ENCODE results near the gene PPM1J.

The PPM1J gene

GRCh38 chr1:112704391-112704933 is 10.7 kb downstream of the PPM1J start:
- no peak for DNase-seq (ENCODE audit: low read depth)

DNA sequence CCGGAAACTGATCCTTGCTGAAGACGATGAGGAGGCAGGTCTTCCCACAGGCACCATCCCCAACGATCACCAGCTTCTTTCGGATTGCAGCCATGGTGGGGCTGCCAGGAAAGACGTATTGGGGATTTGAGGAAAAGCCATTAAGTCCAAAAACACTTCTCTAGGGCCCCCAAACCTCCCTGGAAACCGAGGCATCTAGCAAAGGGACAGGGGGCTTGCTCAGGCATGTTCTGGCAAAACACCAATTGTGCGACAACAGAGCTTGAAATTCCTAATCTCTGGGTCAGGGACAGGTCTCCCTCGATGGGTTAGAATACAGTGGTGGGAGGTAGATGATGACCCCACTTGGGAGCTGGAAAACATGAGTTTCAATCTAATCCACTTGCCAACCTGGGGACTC is 11.4 kb downstream of the PPM1J start:
- no peak for DNase-seq (ENCODE audit: low read depth)

DNA sequence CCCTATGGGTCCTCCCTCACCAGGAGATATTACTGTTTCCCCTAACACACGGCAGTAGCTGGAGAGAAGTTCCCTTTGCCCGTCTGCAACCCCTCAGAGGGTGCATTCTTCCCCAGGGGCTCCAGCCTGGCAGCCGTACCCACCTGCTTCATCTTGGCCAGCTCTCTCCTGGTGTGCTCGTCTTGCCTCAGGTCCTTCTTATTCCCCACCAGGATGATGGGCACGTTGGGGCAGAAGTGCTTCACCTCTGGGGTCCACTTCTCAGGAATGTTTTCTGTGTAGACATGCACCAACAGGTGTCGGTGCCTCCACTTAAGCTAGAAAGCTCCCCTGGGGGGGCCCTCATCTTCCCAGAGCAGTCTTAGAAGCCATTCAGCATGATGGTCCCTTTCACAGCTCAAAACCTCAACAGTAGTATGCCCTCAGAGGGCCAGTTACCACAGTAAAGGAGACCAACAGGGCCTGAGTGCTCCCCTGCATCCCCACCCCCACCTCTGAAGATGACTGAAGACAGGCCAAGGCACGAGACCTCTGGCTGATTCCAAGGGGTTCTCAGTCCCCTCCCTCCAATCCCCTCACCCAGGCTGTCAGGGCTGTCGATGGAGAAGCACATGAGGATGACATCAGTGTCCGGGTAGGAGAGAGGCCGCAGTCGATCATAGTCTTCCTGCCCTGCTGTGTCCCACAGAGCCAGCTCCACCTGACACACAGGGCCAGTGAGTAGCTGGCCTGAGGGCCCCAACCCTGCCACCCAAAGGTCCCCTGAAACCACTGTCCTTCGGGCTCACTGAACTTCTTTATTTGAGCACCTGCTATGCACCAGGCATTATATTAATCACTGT is 12.5 kb downstream of the PPM1J start:
- DNase-seq (ENCODE audit: low read depth): no peak

DNA sequence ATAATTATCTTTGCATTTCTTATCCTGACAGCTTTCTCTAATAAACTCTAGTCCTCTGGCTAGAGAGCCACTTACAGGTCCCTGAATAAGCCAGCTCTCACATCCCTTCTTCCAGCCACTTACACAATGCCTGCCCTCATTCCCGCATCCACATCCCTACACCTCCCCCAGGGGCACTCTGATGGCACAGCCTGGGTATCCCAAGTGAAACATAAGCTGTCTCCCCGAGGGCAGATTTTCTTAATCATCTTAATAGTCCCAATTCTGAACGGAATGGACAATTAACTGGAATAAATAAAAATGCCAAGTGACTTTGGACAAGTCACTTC is 13.1 kb downstream of the PPM1J start:
- DNase-seq (ENCODE audit: low read depth): no peak

DNA sequence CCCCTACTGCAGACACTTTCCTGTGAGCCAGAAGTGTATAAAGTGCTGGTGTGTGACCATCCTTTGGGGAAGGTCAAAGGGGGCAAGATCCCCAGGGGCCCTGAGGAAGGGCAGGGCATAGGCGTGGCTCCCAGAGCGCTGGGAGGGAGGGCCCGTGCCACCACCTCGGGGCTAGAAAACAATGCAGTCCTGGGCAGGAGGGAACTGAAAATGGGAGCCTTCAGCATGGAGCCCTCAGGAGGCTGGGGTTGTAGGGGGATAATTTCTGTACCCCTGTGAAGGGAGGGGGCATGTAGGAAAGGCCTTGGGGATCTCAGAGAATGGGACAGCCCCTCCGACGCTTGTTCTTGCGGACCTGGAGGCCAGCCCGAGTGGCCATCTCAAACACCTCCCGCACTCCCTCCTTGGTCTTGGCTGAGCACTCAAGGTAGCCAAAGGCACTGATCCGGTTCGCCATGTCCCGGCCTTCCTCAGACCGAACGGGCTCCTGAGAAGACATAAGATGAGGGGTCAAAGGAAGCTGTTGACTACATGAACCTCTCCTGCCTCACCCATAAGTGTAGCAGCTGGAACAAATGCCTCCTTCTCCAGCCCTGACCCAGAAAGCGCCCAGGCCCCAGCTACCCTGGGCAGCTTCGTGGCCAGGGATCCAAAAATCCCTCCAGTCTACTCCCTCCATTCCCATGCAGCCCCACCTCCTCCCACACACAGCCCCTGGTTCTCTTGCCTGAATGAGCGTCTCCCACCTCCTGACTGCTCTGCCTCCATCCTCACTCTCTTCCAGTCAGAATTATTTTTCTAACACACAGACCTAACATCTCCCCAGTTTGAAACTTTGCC is 13.7 kb downstream of the PPM1J start:
- no peak for DNase-seq (ENCODE audit: low read depth)

- DNase-seq (ENCODE audit: low read depth): peak; percentile 57
These were observed 14.6 kb downstream of the PPM1J start for GRCh38 chr1:112700290-112701226.

- no peak for DNase-seq (ENCODE audit: low read depth)
These were observed 15.5 kb downstream of the PPM1J start for GRCh38 chr1:112699425-112700144.

DNA sequence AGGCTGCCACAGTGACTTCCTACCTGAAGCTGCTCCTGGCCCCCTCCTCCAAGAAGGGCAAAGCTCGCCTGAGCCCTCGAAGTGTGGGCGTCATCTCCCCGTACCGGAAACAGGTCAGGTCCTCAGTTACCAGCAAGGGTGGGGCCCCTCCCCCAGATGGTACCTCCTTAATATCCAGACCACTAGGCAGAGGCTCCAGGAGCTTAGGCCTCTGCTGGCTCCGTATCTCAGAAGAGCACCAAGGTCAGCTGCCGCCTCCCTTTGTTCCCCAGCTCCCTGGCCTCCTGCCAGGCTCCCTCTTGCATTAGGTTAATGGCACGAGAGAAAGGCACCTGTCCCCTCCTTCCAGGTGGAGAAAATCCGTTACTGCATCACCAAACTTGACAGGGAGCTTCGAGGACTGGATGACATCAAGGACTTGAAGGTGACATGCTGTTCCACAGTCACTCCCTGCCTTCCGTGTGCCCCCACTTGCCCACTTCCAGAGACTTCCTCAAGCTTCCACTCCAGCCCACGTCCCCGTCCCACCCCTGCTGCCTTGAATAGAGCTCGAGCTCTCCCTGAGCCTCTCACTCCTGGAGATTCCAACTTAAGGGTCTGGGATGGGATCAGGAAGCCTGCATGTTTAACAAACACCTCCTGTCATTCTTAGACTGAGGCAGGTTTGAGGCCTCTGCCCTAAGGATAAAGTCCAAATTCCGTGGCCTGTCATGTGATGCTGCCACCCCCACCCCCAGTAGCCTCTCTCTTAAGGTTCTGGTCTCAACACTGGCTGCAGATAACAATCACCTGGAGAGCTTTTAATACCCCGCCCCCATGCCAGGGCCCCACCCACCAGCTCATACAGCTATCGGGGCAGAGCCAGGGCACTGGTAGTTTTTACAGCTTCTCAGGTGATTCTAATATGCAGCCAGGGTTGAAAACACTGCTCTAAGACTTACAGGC is 16.5 kb downstream of the PPM1J start:
- DNase-seq (ENCODE audit: low read depth): no peak

DNA sequence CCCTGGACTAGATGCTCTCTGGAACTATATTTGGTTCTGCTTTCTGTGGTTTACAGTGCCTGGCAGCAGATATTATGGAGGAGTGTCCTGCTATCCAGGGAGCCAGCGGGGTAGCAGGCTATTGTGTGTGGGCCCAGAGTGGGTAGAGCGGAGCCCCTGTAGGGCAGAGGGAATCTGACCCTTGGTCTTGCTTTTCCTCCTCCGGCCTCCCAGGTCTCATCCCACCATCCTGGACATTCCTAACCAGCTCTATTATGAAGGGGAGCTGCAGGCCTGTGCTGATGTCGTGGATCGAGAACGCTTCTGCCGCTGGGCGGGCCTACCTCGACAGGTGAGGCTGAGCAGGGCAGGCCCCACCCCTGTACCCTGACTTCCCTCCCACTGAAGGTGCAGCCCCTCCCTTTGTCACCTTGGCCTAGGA is 17.3 kb downstream of the PPM1J start:
- DNase-seq (ENCODE audit: low read depth): no peak

DNA sequence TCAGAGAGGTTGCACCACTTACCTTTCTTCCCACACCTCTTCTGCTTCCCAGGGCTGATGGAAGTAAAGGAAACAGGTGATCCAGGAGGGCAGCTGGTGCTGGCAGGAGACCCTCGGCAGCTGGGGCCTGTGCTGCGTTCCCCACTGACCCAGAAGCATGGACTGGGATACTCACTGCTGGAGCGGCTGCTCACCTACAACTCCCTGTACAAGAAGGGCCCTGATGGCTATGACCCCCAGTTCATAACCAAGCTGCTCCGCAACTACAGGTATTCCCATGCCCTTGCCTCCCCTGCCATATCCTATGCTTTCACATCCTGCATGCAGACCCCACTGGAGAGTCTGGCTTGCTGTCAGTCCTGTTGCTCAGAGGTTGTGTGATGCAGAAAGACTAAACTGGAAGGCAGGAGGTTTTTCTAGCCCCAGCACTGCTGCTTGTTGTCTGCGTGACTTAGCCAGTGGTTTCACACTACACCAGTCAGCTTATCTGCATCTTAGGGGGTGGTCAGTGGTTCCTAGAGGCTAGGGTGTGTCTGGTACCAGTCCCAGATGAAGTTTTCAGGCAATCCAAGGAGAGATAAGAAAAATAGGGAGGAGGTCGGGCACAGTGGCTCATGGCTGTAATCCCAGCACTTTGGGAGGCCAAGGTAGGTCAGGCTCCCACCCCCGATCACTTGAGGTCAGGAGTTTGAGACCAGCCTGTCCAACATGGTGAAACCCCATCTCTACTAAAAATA is 18.4 kb downstream of the PPM1J start:
- no peak for DNase-seq (ENCODE audit: low read depth)

DNA sequence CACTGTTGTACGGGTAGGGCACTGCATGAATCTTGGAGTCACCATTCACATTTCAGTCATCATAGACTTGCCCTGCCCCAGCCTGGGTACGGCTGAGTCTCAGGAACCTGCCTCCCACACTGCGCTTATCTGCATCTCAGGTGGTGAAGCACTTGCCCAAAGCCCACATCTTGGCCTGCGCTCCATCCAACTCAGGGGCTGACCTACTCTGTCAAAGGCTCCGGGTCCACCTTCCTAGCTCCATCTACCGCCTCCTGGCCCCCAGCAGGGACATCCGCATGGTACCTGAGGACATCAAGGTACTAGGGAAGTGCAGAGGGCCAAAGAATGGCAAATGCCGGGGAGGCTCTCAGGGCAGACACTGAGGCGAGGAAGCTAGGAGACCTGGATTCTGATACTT is 19.9 kb downstream of the PPM1J start:
- DNase-seq (ENCODE audit: low read depth): no peak

- no peak for DNase-seq (ENCODE audit: low read depth)
These were observed 20.7 kb downstream of the PPM1J start for GRCh38 chr1:112694363-112694929.

- DNase-seq (ENCODE audit: low read depth): no peak
These were observed 21.3 kb downstream of the PPM1J start for GRCh38 chr1:112693821-112694220.

DNA sequence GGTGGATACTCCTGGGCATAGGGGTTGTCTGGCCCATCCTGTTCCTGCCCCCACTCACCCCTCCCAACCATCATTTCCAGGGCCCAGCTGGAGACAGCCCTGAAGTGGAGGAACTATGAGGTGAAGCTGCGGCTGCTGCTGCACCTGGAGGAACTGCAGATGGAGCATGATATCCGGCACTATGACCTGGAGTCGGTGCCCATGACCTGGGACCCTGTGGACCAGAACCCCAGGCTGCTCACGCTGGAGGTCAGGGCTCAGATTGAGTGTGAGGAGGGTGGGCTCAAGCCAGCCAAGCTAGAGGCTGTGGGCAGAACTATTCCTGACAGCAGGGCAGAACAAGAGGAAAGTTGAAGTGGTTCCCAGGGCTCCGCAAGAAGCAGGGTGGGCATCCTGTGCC is 22.5 kb downstream of the PPM1J start:
- no peak for DNase-seq (ENCODE audit: low read depth)

DNA sequence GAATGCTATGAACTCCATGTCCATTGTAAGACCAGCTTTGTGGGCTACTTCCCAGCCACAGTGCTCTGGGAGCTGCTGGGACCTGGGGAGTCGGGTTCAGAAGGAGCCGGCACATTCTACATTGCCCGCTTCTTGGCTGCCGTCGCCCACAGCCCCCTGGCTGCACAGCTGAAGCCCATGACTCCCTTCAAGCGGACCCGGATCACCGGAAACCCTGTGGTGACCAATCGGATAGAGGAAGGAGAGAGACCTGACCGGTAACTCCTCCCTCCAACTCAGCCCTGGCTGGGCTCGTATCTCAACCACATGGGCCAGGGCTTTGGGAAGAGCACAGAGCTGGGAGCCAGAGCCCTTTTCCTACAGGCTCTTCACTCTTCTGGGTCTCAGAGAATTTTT is 25.3 kb downstream of the PPM1J start:
- no peak for DNase-seq (ENCODE audit: low read depth)

DNA sequence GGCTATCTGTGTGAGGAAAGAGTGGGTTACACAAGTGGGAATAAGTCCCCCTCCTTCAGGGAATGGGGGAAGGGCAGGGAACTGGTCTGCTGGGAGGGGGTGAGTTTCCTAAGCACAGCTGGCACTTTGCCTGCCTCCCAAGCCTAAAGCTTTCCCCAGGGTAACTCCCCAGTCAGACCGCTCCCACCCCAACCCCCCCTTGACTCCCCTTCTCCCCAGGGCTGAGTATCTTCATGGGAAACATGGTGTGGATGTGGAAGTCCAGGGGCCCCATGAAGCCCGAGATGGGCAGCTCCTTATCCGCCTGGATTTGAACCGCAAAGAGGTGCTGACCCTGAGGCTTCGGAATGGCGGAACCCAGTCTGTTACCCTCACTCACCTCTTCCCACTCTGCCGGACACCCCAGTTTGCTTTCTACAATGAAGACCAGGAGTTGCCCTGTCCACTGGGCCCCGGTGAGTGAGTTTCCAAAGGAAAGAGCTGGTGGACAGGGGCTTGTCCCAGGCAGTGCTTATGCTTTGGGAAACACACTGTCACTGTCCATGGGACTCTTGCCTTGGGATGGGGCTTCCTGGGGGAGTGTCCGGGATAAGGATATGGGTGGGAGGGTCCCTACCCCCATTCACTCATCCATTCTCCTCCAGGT is 25.8 kb downstream of the PPM1J start:
- DNase-seq (ENCODE audit: low read depth): no peak

- DNase-seq (ENCODE audit: low read depth): no peak
These were observed 26.3 kb downstream of the PPM1J start for GRCh38 chr1:112688781-112689193.

DNA sequence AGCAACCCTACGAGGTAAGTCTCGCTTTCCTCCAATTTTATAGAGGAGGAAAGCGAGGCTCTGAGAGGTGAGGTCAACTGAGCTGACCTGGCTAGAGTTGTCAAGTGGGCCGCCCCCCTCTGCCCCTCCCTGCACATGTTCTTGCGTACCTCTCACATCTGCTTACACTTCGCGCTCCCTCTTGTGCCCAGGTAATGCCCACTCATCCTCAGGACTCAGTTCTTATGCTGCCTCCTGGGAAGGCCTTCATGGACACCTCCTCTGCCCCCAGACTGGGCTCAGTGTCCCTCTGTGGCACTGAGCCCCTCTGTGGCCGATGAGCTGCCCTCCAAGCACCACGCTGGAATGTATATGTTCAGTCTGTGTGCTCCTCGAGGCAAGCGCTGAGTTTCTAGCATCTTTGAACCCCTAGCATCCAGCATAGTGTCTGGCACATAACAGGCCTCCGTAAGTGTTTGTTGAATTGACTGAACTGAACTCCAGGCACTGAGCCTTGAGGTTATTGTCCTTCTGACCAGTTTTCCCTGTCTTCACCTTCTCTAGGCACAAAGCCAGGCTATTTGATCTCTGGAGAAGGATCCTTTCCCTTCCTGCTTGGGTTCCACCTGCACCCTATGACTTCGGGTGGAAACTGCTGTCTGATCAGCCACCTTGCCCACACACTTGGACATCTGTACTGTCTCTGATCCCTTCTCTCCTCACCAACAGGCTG is 27.2 kb downstream of the PPM1J start:
- no peak for DNase-seq (ENCODE audit: low read depth)
